Heart left ventricle (tissue), 13 donors: Measurements from ENCODE around the gene CASS4.

Experiments
- POLR2A ChIP-seq, 2 donors: fragments of 450-650 bp; IDR thresholded peaks; one replicate each; pipeline ENCODE4 v1.6.1; 2017; ENCODE audit warnings: antibody characterized with exemption in 2 of 2, mild to moderate bottlenecking in 2 of 2, moderate library complexity in 2 of 2
- TF ChIP-seq, protein P1 (sequence below), 12 donors: fragments of 200-600 bp; sonication (generic) in 4 of 12; IDR thresholded peaks; one replicate each; pipeline versions ENCODE4 v1.5.0 to v1.8.0; 2018 to 2022; ENCODE audit warnings: antibody characterized with exemption in 12 of 12, mild to moderate bottlenecking in 5 of 12
- donor health status: ischemic (EF 13 %, LVEDD 7.1; RV severe dilation, severe dysfunction).
- donor health status: DM: no; HTN: yes; CAD: no.
- donor health status: DM: no; HTN: no; CAD: no.
- donor health status: ischemic (EF 25% LVEDD 6.9; RV normal size, moderate dysfunction).
- donor health status: ischemic (EF 25% LVEDD 5.7; RV mildly dilated, moderate dysfunction).
- donor health status: ischemic (EF 35%, LVEDD 5.7; RV mildly dilated, moderate dysfunction).
- donor health status: nonischemic (EF 11% LVEDD 7.7; RV severe dilation, severe dysfunction).
- donor health status: DM: yes; HTN: yes; CAD: no.
- donor health status: PGD.
- donor health status: ischemic (EF 29% LVEDD 5.4; RV normal size, mild dysfunction).
- donor health status: nonischemic (EF 23%, LVEDD 6.1; RV moderate dilation, normal function).

GRCh38 chr20:56460459-56460858 lies 48.4 kb downstream of the CASS4 start:
- TF ChIP-seq, protein P1, sequence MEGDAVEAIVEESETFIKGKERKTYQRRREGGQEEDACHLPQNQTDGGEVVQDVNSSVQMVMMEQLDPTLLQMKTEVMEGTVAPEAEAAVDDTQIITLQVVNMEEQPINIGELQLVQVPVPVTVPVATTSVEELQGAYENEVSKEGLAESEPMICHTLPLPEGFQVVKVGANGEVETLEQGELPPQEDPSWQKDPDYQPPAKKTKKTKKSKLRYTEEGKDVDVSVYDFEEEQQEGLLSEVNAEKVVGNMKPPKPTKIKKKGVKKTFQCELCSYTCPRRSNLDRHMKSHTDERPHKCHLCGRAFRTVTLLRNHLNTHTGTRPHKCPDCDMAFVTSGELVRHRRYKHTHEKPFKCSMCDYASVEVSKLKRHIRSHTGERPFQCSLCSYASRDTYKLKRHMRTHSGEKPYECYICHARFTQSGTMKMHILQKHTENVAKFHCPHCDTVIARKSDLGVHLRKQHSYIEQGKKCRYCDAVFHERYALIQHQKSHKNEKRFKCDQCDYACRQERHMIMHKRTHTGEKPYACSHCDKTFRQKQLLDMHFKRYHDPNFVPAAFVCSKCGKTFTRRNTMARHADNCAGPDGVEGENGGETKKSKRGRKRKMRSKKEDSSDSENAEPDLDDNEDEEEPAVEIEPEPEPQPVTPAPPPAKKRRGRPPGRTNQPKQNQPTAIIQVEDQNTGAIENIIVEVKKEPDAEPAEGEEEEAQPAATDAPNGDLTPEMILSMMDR (IDR thresholded peaks at IDR 0.05), result no peak
- TF ChIP-seq POLR2A (IDR thresholded peaks at IDR 0.05), result no peak
